ENCODE measurements around the gene UBE2D1.

DNA sequence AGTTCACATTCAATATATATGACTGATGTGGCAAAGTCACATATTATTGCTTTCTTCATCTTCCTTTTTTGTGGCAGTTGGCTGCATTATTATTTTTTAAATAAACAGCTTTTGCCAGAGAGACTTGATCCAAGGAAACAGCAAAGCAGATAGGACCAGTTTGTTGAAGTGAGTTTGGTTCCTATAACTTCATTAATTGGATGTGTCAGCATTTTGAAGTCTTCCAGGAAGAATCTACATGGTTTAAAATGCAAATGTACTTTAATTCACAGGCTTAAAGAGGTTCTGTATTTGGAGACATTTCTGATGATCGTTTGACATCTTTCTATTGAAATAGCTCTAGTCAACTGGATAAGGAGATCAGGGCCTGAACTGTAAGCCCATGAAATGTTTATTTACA lies 13.2 kb downstream of the UBE2D1 start:
- no peak for TF ChIP-seq CTCF (IDR thresholded peaks at IDR 0.05)
- no peak for TF ChIP-seq POLR2A (IDR thresholded peaks at IDR 0.05)

Data from breast epithelium (tissue), 3 donors.